GM23338 (cell line): ENCODE results near the gene VWA3B. TPM values are rescaled to one million over a fixed set of nuclear protein-coding genes. Genes with fewer than 3 reads are reported as not detected.

ENCODE experiments used
- ATAC-seq: fragments of 200-7000 bp; cut with Tn5 transposase; 3 replicates; pipeline ENCODE4 v1.9.1; 2020
- DNase-seq: peaks from one replicate; pipeline ENCODE4 v3.0.0-alpha.2; 2015; ENCODE audit warnings: low spot score
- H2AFZ ChIP-seq: fragments of 200-600 bp; sonication (generic); 2 replicates; pipeline ENCODE4 v1.8.0; 2016; ENCODE audit warnings: antibody characterized with exemption, mild to moderate bottlenecking, moderate library complexity
- H3F3A ChIP-seq: fragments of 200-600 bp; sonication (generic); replicated peaks from 2 replicates; pipeline ENCODE4 v1.8.0; 2017; ENCODE audit warnings: antibody characterized with exemption, mixed run types, low read depth
- H3K27ac ChIP-seq: fragments of 200-600 bp; sonication (generic); 2 replicates; pipeline ENCODE4 v1.6.1; 2016; ENCODE audit warnings: low read depth
- H3K27me3 ChIP-seq: fragments of 200-600 bp; sonication (generic); 2 replicates; pipeline ENCODE4 v1.8.0; 2016; ENCODE audit warnings: mild to moderate bottlenecking, mixed run types, moderate library complexity; ENCODE audit not compliant: insufficient read depth
- H3K36me3 ChIP-seq: fragments of 200-600 bp; sonication (generic); 2 replicates; pipeline ENCODE4 v1.8.0; 2016; ENCODE audit warnings: mild to moderate bottlenecking; ENCODE audit not compliant: insufficient read depth
- H3K4me1 ChIP-seq: fragments of 200-600 bp; sonication (generic); 2 replicates; pipeline ENCODE4 v1.8.0; 2016; ENCODE audit warnings: mild to moderate bottlenecking, moderate library complexity; ENCODE audit not compliant: insufficient read depth
- H3K4me2 ChIP-seq: fragments of 200-600 bp; sonication (generic); 2 replicates; pipeline ENCODE4 v1.7.1; 2017; ENCODE audit warnings: mixed run types
- H3K4me3 ChIP-seq: fragments of 200-600 bp; sonication (generic); 2 replicates; pipeline ENCODE4 v1.6.1; 2016; ENCODE audit warnings: mixed run types
- H3K79me2 ChIP-seq: fragments of 200-600 bp; sonication (generic); replicated peaks from 2 replicates; pipeline ENCODE4 v1.8.0; 2017; ENCODE audit warnings: mild to moderate bottlenecking; ENCODE audit not compliant: insufficient read depth
- H3K9me2 ChIP-seq: fragments of 200-600 bp; sonication (generic); 2 replicates; pipeline ENCODE4 v1.8.0; 2017; ENCODE audit not compliant: insufficient read depth
- H4K20me1 ChIP-seq: fragments of 200-600 bp; sonication (generic); replicated peaks from 2 replicates; pipeline ENCODE4 v1.8.0; 2017; ENCODE audit warnings: mild to moderate bottlenecking; ENCODE audit not compliant: insufficient read depth
- H3K27ac Mint-ChIP-seq: 2 replicates; pipeline ENCODE4 v1.8.0; 2020; ENCODE audit warnings: inconsistent platforms, mild to moderate bottlenecking, moderate library complexity, mixed read lengths
- H3K27me3 Mint-ChIP-seq: 3 replicates; pipeline ENCODE4 v1.8.0; 2022; ENCODE audit warnings: low read depth, mild to moderate bottlenecking, moderate library complexity, mixed read lengths, inconsistent platforms; ENCODE audit not compliant: insufficient read depth, poor library complexity
- H3K36me3 Mint-ChIP-seq: 3 replicates; pipeline ENCODE4 v1.8.0; 2021; ENCODE audit warnings: low read depth, mild to moderate bottlenecking, inconsistent platforms, moderate library complexity, mixed read lengths
- H3K4me1 Mint-ChIP-seq: 3 replicates; pipeline ENCODE4 v1.8.0; 2020; ENCODE audit warnings: mild to moderate bottlenecking, inconsistent platforms, mixed read lengths
- H3K4me3 Mint-ChIP-seq: 3 replicates; pipeline ENCODE4 v1.8.0; 2021; ENCODE audit warnings: moderate library complexity, mild to moderate bottlenecking, inconsistent platforms, mixed read lengths
- H3K9me3 Mint-ChIP-seq: 3 replicates; pipeline ENCODE4 v1.8.0; 2020; ENCODE audit warnings: moderate library complexity, mild to moderate bottlenecking, inconsistent platforms, mixed read lengths
- CREB1 ChIP-seq: fragments of 250-450 bp; sonication (Bioruptor Pico); IDR thresholded peaks from 2 replicates; pipeline ENCODE4 v1.5.0; 2020; ENCODE audit warnings: low read depth, mild to moderate bottlenecking, moderate library complexity
- CTCF ChIP-seq, 2 experiments: fragments of 200-600 bp in 1 of 2; sonication (generic) in 1 of 2; conservative IDR thresholded peaks; 2 replicates each; pipeline versions ENCODE4 v1.5.1 to v1.6.1; 2016 to 2017; ENCODE audit warnings: antibody characterized with exemption in 2 of 2, low read depth in 2 of 2, mild to moderate bottlenecking in 2 of 2, moderate library complexity in 1 of 2
- ETS1 ChIP-seq: IDR thresholded peaks from 2 replicates; pipeline ENCODE4 v1.6.1; 2016; ENCODE audit warnings: antibody characterized with exemption
- EZH2 ChIP-seq: fragments of 200-600 bp; sonication (generic); IDR thresholded peaks from one replicate; pipeline ENCODE4 v1.8.0; 2017; ENCODE audit warnings: antibody characterized with exemption, mild to moderate bottlenecking, low read depth; ENCODE audit not compliant: unreplicated experiment
- EZH2phosphoT487 ChIP-seq: fragments of 200-600 bp; sonication (generic); IDR thresholded peaks from one replicate; pipeline ENCODE4 v1.8.1; 2018; ENCODE audit warnings: antibody characterized with exemption; ENCODE audit not compliant: unreplicated experiment
- JUNB ChIP-seq: IDR thresholded peaks from one replicate; pipeline ENCODE4 v1.6.1; 2016; ENCODE audit warnings: antibody characterized with exemption; ENCODE audit not compliant: unreplicated experiment
- NANOG ChIP-seq: IDR thresholded peaks from 2 replicates; pipeline ENCODE4 v1.6.1; 2016; ENCODE audit warnings: antibody characterized with exemption, borderline replicate concordance
- POLR2AphosphoS5 ChIP-seq: IDR thresholded peaks from 2 replicates; pipeline ENCODE4 v1.6.1; 2016; ENCODE audit warnings: antibody characterized with exemption, low read depth
- REST ChIP-seq: IDR thresholded peaks from one replicate; pipeline ENCODE4 v1.6.1; 2018; ENCODE audit warnings: antibody characterized with exemption; ENCODE audit not compliant: unreplicated experiment
- STAT1 ChIP-seq: IDR thresholded peaks from one replicate; pipeline ENCODE4 v1.6.1; 2016; ENCODE audit warnings: antibody characterized with exemption; ENCODE audit not compliant: unreplicated experiment
- ZNF114 ChIP-seq: fragments of 250-450 bp; sonication (Bioruptor Pico); IDR thresholded peaks from 2 replicates; pipeline ENCODE4 v1.5.0; 2020; ENCODE audit warnings: mild to moderate bottlenecking, moderate library complexity
- ZNF331 ChIP-seq: fragments of 250-450 bp; sonication (Bioruptor Pico); IDR thresholded peaks from 2 replicates; pipeline ENCODE4 v1.5.0; 2020; ENCODE audit warnings: low read depth, mild to moderate bottlenecking, moderate library complexity
- ZNF462 ChIP-seq: fragments of 250-450 bp; sonication (Bioruptor Pico); IDR thresholded peaks from 2 replicates; pipeline ENCODE4 v1.5.0; 2020; ENCODE audit warnings: mild to moderate bottlenecking, moderate library complexity
- polyA plus RNA-seq: library from polyadenylated mRNA; unstranded; fragments of >200 nt; fragmentation: Nextera tagmentation; extraction: Ambion mirVana; gene quantifications from 2 replicates; pipeline ENCODE4 v1.2.1, GENCODE V29; 2016
- total RNA-seq: library from RNA; depleted of rRNA; stranded (reverse); fragments of >200 nt; shearing (Covaris generic); gene quantifications from 2 replicates; pipeline ENCODE4 v1.2.3, GENCODE V29; 2014

Gene VWA3B
- total and polyA plus RNA-seq, 2 experiments from 2014 or later = not detected

GRCh38 chr2:98254504-98255059, 167.6 kb downstream of the VWA3B start:
- Histone ChIP-seq H3K4me2 (no peak overlapping the region), H3K79me2 (no peaks in the 10 kb centered on the region), H2AFZ (no peak overlapping the region), H3K9me2 (no peaks in the 10 kb centered on the region), H3K4me1 (no peaks in the 10 kb centered on the region), H3K27ac (no peak overlapping the region), H3K36me3 (no peaks in the 10 kb centered on the region), H3K4me3 (no peak overlapping the region), H4K20me1 (no peaks in the 10 kb centered on the region), H3K27me3 (no peaks in the 10 kb centered on the region), H3F3A (no peaks in the 10 kb centered on the region)
- Mint-ChIP-seq H3K4me3 (no peak overlapping the region), H3K27ac (no peak overlapping the region), H3K9me3 (no peaks in the 10 kb centered on the region; the same call in 2 of the 3 replicates), H3K4me1 (no peaks in the 10 kb centered on the region), H3K36me3 (no peaks in the 10 kb centered on the region), H3K27me3 (no peaks in the 10 kb centered on the region)
- TF ChIP-seq EZH2 = no peak
- no peak for TF ChIP-seq REST
- no peak for TF ChIP-seq CREB1 (CRISPR knock-in tag)
- TF ChIP-seq ZNF114 (CRISPR knock-in tag) = no peak
- TF ChIP-seq ZNF331 (CRISPR knock-in tag) = no peak
- TF ChIP-seq NANOG = no peak
- TF ChIP-seq EZH2phosphoT487 = no peak
- TF ChIP-seq STAT1 = no peak
- no peak for TF ChIP-seq POLR2AphosphoS5
- no peak for TF ChIP-seq ZNF462
- TF ChIP-seq CTCF (conservative IDR thresholded peaks at IDR 0.05; ENCODE audit: low read depth in 2 of 2) = no peak
- no peak for TF ChIP-seq JUNB
- TF ChIP-seq ETS1 = no peak
- ATAC-seq (no peak), DNase-seq (no peak)
